ENCODE results near the gene OCEL1. TPM values are rescaled to one million over a fixed set of nuclear protein-coding genes. Genes with fewer than 3 reads are reported as not detected.
A peak's percentile ranks its signal among the peaks of the same experiment; 100 is the strongest.

OCEL1 gene
- total RNA-seq, 2 donors from 2014 or later, result 27.4 to 27.8 TPM

- Histone ChIP-seq H3K4me3 (no peak overlapping the region), H3K36me3 (replicated peaks in 1 of 2; ENCODE audit: insufficient read depth in 1 of 2, low read depth in 2 of 2) (peaks cover 3 to 5% of the 10 kb centered on the region in 2 donors), H3K27ac (peak overlapping the region in 3 of 4 donors; percentile 51 to 68 (median 56)), H3K4me1 (peaks cover 62% of the 10 kb centered on the region), H3K9me3 (no peaks in the 10 kb centered on the region), H3K27me3 (no peaks in the 10 kb centered on the region)
- no peak for ATAC-seq
- no peak for DNase-seq
- intact Hi-C loops (cut with DNase I), result no loop called here
- WGBS, 2 donors, result 73 to 82% methylated on average over 18 of the region's 18 CpGs
- TF ChIP-seq POLR2A (IDR thresholded peaks at IDR 0.05), result no peak
Measured at GRCh38 chr19:17236811-17237543, 11.0 kb downstream of the OCEL1 start.

GRCh38 chr19:17237747-17238706 is 12.0 kb downstream of the OCEL1 start:
- Histone ChIP-seq H3K27me3 (no peaks in the 10 kb centered on the region), H3K27ac (peak overlapping the region in 1 of 4 donors; percentile 30), H3K4me1 (peaks cover 73% of the 10 kb centered on the region), H3K9me3 (no peaks in the 10 kb centered on the region), H3K4me3 (no peak overlapping the region), H3K36me3 (replicated peaks in 1 of 2; ENCODE audit: insufficient read depth in 1 of 2, low read depth in 2 of 2) (no peaks in the 10 kb centered on the region)
- intact Hi-C loops (cut with DNase I), result no loop called here
- TF ChIP-seq, protein P1, sequence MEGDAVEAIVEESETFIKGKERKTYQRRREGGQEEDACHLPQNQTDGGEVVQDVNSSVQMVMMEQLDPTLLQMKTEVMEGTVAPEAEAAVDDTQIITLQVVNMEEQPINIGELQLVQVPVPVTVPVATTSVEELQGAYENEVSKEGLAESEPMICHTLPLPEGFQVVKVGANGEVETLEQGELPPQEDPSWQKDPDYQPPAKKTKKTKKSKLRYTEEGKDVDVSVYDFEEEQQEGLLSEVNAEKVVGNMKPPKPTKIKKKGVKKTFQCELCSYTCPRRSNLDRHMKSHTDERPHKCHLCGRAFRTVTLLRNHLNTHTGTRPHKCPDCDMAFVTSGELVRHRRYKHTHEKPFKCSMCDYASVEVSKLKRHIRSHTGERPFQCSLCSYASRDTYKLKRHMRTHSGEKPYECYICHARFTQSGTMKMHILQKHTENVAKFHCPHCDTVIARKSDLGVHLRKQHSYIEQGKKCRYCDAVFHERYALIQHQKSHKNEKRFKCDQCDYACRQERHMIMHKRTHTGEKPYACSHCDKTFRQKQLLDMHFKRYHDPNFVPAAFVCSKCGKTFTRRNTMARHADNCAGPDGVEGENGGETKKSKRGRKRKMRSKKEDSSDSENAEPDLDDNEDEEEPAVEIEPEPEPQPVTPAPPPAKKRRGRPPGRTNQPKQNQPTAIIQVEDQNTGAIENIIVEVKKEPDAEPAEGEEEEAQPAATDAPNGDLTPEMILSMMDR (IDR thresholded peaks at IDR 0.05), result no peak
- TF ChIP-seq POLR2A (IDR thresholded peaks at IDR 0.05), result no peak
- no peak for ATAC-seq
- no peak for DNase-seq
- WGBS, 2 donors, result 85 to 91% methylated on average over 9 to 13 of the region's 13 CpGs

- WGBS, 2 donors, result 41 to 50% methylated on average over 15 to 24 of the region's 24 CpGs
- Histone ChIP-seq H3K27me3 (no peaks in the 10 kb centered on the region), H3K4me1 (peaks cover 71% of the 10 kb centered on the region), H3K4me3 (no peak overlapping the region), H3K36me3 (replicated peaks in 1 of 2; ENCODE audit: insufficient read depth in 1 of 2, low read depth in 2 of 2) (no peaks in the 10 kb centered on the region), H3K9me3 (no peaks in the 10 kb centered on the region), H3K27ac (peak overlapping the region; percentile 4 to 71 (median 58))
- TF ChIP-seq POLR2A (IDR thresholded peaks at IDR 0.05), result no peak
- TF ChIP-seq, protein P1 (IDR thresholded peaks at IDR 0.05), result no peak
- DNase-seq (peak in 1 of 4 donors; percentile 41), ATAC-seq (no peak)
- intact Hi-C loops (cut with DNase I), result no loop called here
Measured at GRCh38 chr19:17240062-17240752, 14.2 kb downstream of the OCEL1 start.

DNA sequence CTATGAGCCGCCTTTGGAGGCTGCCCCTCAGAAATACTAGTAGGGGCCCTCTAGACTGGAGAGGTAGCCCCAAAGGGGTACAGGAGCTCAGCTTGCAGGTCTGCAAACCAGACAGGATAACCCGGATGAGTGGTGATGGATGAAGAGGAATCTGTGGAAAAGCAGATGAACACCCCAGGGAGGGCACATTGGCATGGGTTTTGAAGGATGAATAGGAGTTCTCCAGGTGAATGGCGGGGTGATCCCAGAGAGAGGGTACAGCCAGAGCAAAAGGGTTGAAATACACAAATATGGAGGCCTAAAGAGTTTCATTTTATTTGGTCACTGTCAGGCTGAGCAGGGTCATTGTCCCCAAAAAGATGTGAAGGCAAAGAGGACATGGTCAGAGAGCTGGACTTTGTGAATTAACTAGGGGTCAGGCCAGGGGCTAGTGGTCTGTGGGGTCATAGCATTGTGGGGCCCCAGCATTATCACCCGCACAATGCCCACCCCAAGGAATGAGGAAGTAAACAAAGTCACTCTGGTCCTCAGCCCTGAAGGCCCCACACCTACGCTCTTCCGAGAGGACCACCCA is 14.9 kb downstream of the OCEL1 start:
- no peak for DNase-seq
- intact Hi-C loops (cut with DNase I), result no loop called here
- Histone ChIP-seq H3K27ac (peak overlapping the region; percentile 4 to 97 (median 78)), H3K4me1 (peaks cover 65% of the 10 kb centered on the region), H3K36me3 (replicated peaks in 1 of 2; ENCODE audit: insufficient read depth in 1 of 2, low read depth in 2 of 2) (no peaks in the 10 kb centered on the region), H3K9me3 (no peaks in the 10 kb centered on the region), H3K27me3 (no peaks in the 10 kb centered on the region), H3K4me3 (no peak overlapping the region)
- no peak for ATAC-seq
- TF ChIP-seq, protein P1 (IDR thresholded peaks at IDR 0.05), result no peak
- TF ChIP-seq POLR2A (IDR thresholded peaks at IDR 0.05), result no peak
- 90% methylated on average over 3 to 6 of the region's 6 CpGs for WGBS, 2 donors
